Liver (tissue), 8 donors: ENCODE data around the gene LOC128125822.

ENCODE experiments used
- DNase-seq: peaks from one replicate; pipeline ENCODE4 v3.0.0-alpha.2; 2017; ENCODE audit warnings: low spot score
- H3K27ac ChIP-seq, 2 donors: one replicate each; pipeline ENCODE4 v1.7.0; 2013; ENCODE audit warnings: inconsistent platforms in 2 of 2, low read length in 2 of 2, control low read depth in 1 of 2, low read depth in 1 of 2, mild to moderate bottlenecking in 1 of 2
- H3K27me3 ChIP-seq, 4 donors: one replicate each; pipeline versions ENCODE4 v1.6.1 to v1.7.0; 2013; ENCODE audit warnings: low read length in 3 of 4, inconsistent platforms in 1 of 4, mild to moderate bottlenecking in 1 of 4, moderate library complexity in 1 of 4; ENCODE audit not compliant: control insufficient read depth in 4 of 4, insufficient read depth in 4 of 4
- H3K36me3 ChIP-seq, 4 donors: one replicate each; pipeline versions ENCODE4 v1.6.1 to v1.7.0; 2013; ENCODE audit warnings: low read length in 3 of 4, mild to moderate bottlenecking in 3 of 4, low read depth in 1 of 4, moderate library complexity in 1 of 4; ENCODE audit not compliant: control insufficient read depth in 4 of 4, insufficient read depth in 3 of 4
- H3K4me1 ChIP-seq, 4 donors: one replicate each; pipeline versions ENCODE4 v1.6.1 to v1.7.0; 2013; ENCODE audit warnings: low read length in 3 of 4, mild to moderate bottlenecking in 3 of 4, moderate library complexity in 1 of 4; ENCODE audit not compliant: control insufficient read depth in 4 of 4, insufficient read depth in 4 of 4
- H3K4me3 ChIP-seq, 3 donors: one replicate each; pipeline versions ENCODE4 v1.6.1 to v1.7.0; 2013; ENCODE audit warnings: low read length in 3 of 3, control low read depth in 1 of 3, low read depth in 1 of 3, mild to moderate bottlenecking in 1 of 3
- H3K9ac ChIP-seq, 2 donors: one replicate each; pipeline ENCODE4 v1.7.0; 2013; ENCODE audit warnings: low read length in 2 of 2, mild to moderate bottlenecking in 2 of 2, moderate library complexity in 2 of 2, control low read depth in 1 of 2, low read depth in 1 of 2
- H3K9me3 ChIP-seq, 4 donors: one replicate each; pipeline versions ENCODE4 v1.6.1 to v1.7.0; 2013; ENCODE audit warnings: low read length in 3 of 4; ENCODE audit not compliant: control insufficient read depth in 4 of 4
- EGR1 ChIP-seq, 2 donors: IDR thresholded peaks; 2 replicates each; pipeline ENCODE4 v1.6.1; 2016 to 2018; ENCODE audit warnings: antibody characterized with exemption in 2 of 2, low read depth in 2 of 2
- FOXA2 ChIP-seq: IDR thresholded peaks from 2 replicates; pipeline ENCODE4 v1.6.1; 2016; ENCODE audit warnings: antibody characterized with exemption
- GABPA ChIP-seq, 2 donors: IDR thresholded peaks in 1 of 2; conservative IDR thresholded peaks in 1 of 2; 2 replicates each; pipeline ENCODE4 v1.6.1; 2016; ENCODE audit warnings: antibody characterized with exemption in 2 of 2, mild to moderate bottlenecking in 1 of 2, moderate library complexity in 1 of 2
- HNF4A ChIP-seq, 2 donors: conservative IDR thresholded peaks; 2 replicates each; pipeline ENCODE4 v1.6.1; 2016; ENCODE audit warnings: antibody characterized with exemption in 2 of 2, mild to moderate bottlenecking in 2 of 2
- HNF4G ChIP-seq: IDR thresholded peaks from 2 replicates; pipeline ENCODE4 v1.6.1; 2016; ENCODE audit warnings: antibody characterized with exemption
- RAD21 ChIP-seq, 2 donors: IDR thresholded peaks; 2 replicates each; pipeline ENCODE4 v1.6.1; 2016; ENCODE audit warnings: antibody characterized with exemption in 2 of 2, mild to moderate bottlenecking in 2 of 2
- REST ChIP-seq: IDR thresholded peaks from 2 replicates; pipeline ENCODE4 v1.6.1; 2016; ENCODE audit warnings: antibody characterized with exemption, mild to moderate bottlenecking
- RXRA ChIP-seq, 2 donors: IDR thresholded peaks; 2 replicates each; pipeline ENCODE4 v1.6.1; 2017 to 2018; ENCODE audit warnings: antibody characterized with exemption in 2 of 2, mild to moderate bottlenecking in 1 of 2
- TAF1 ChIP-seq: conservative IDR thresholded peaks from 2 replicates; pipeline ENCODE4 v1.6.1; 2016; ENCODE audit warnings: antibody characterized with exemption, mild to moderate bottlenecking
- YY1 ChIP-seq: IDR thresholded peaks from 2 replicates; pipeline ENCODE4 v1.6.1; 2016; ENCODE audit warnings: antibody characterized with exemption, mild to moderate bottlenecking
- WGBS: extraction: QIAGEN DNeasy Blood & Tissue Kit; methylation state at CpG from one replicate; pipeline ENCODE4 v1.1.7; 2013; 5-methylcytosine and 5-hydroxymethylcytosine counted together
- TF ChIP-seq, protein P1 (sequence below): fragments of 150-350 bp; IDR thresholded peaks from 2 replicates; pipeline ENCODE4 v1.5.1; 2017; ENCODE audit warnings: improper control_type of control experiment, low read depth, low read length; ENCODE audit not compliant: missing input control
- donor health status: healthy.
- donor health status: healthy.
- donor health status: healthy.
- donor health status: healthy.
- donor health status: healthy.

The LOC128125822 gene

GRCh38 chr6:63529498-63529897 lies 42.8 kb upstream of the LOC128125822 start:
- WGBS: 42% methylated on average over 4 of the region's 4 CpGs
- H3K9ac ChIP-seq: peak overlapping the region; percentile 38 to 47

GRCh38 chr6:63530182-63530581 lies 42.1 kb upstream of the LOC128125822 start:
- DNase-seq: no peak
- TF ChIP-seq, protein P1, sequence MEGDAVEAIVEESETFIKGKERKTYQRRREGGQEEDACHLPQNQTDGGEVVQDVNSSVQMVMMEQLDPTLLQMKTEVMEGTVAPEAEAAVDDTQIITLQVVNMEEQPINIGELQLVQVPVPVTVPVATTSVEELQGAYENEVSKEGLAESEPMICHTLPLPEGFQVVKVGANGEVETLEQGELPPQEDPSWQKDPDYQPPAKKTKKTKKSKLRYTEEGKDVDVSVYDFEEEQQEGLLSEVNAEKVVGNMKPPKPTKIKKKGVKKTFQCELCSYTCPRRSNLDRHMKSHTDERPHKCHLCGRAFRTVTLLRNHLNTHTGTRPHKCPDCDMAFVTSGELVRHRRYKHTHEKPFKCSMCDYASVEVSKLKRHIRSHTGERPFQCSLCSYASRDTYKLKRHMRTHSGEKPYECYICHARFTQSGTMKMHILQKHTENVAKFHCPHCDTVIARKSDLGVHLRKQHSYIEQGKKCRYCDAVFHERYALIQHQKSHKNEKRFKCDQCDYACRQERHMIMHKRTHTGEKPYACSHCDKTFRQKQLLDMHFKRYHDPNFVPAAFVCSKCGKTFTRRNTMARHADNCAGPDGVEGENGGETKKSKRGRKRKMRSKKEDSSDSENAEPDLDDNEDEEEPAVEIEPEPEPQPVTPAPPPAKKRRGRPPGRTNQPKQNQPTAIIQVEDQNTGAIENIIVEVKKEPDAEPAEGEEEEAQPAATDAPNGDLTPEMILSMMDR: no peak
- no peak for TF ChIP-seq GABPA (IDR thresholded peaks at IDR 0.05 in 1 of 2, conservative IDR thresholded peaks at IDR 0.05 in 1 of 2)
- Histone ChIP-seq H3K36me3 (peaks cover 0 to 2% (median under 1%) of the 10 kb centered on the region in 4 donors), H3K9ac (no peak overlapping the region), H3K4me3 (no peak overlapping the region), H3K27me3 (no peaks in the 10 kb centered on the region), H3K27ac (peak overlapping the region; percentile 31 to 52), H3K4me1 (peaks cover 3 to 8% (median 6%) of the 10 kb centered on the region in 4 donors), H3K9me3 (no peaks in the 10 kb centered on the region)
- WGBS: 95% methylated on average over 3 of the region's 3 CpGs

More at GRCh38 chr6:63529498-63529897, 42.8 kb upstream of the LOC128125822 start:
- Histone ChIP-seq H3K4me3 (peak overlapping the region in 2 of 3 donors; percentile 4 to 20), H3K27ac (peak overlapping the region; percentile 31 to 52), H3K36me3 (peaks cover 0 to 2% (median under 1%) of the 10 kb centered on the region in 4 donors), H3K4me1 (peaks cover 3 to 8% (median 6%) of the 10 kb centered on the region in 4 donors), H3K9me3 (no peaks in the 10 kb centered on the region), H3K27me3 (no peaks in the 10 kb centered on the region)
- DNase-seq: no peak
- TF ChIP-seq FOXA2: no peak
- no peak for TF ChIP-seq HNF4A (conservative IDR thresholded peaks at IDR 0.05)
- TF ChIP-seq RAD21 (IDR thresholded peaks at IDR 0.05): no peak
- no peak for TF ChIP-seq HNF4G
- TF ChIP-seq REST: no peak
- no peak for TF ChIP-seq TAF1
- no peak for TF ChIP-seq RXRA (IDR thresholded peaks at IDR 0.05)
- TF ChIP-seq GABPA (IDR thresholded peaks at IDR 0.05 in 1 of 2, conservative IDR thresholded peaks at IDR 0.05 in 1 of 2): no peak
- no peak for TF ChIP-seq EGR1 (IDR thresholded peaks at IDR 0.05; ENCODE audit: low read depth in 2 of 2)

DNA sequence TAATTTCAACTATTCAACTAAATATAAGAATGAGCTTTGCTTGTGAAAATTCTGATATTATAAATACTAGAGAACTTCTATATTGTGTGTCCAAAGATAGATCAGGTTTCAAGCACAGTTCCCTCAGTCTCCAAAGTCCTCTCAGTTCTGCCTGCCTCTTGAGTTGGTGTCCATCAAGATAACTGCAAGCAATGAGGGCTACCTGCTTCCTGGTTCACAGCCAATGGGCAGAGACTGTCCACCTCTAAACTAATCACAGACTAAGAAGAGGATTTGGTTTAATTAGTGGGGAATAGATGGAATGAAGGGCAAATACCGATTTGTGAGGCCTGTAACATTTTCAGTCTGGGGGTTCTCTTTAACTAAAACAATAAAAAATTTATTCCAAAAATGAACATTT lies 41.3 kb upstream of the LOC128125822 start:
- H3K27me3 ChIP-seq: no peaks in the 10 kb centered on the region
- H3K36me3 ChIP-seq: peaks cover 0 to 4% (median 1%) of the 10 kb centered on the region in 4 donors
- WGBS: 96% methylated on average over 1 of the region's 1 CpG
- H3K9me3 ChIP-seq: no peaks in the 10 kb centered on the region
- H3K4me3 ChIP-seq: no peak overlapping the region
- TF ChIP-seq YY1 (peak; percentile 19), RAD21 (IDR thresholded peaks at IDR 0.05) (no peak)
- peaks cover 3 to 12% (median 8%) of the 10 kb centered on the region in 4 donors for H3K4me1 ChIP-seq
- H3K27ac ChIP-seq: no peak overlapping the region
- DNase-seq: no peak
- no peak overlapping the region for H3K9ac ChIP-seq
